ENCODE results near the gene IDH3G.

DNA sequence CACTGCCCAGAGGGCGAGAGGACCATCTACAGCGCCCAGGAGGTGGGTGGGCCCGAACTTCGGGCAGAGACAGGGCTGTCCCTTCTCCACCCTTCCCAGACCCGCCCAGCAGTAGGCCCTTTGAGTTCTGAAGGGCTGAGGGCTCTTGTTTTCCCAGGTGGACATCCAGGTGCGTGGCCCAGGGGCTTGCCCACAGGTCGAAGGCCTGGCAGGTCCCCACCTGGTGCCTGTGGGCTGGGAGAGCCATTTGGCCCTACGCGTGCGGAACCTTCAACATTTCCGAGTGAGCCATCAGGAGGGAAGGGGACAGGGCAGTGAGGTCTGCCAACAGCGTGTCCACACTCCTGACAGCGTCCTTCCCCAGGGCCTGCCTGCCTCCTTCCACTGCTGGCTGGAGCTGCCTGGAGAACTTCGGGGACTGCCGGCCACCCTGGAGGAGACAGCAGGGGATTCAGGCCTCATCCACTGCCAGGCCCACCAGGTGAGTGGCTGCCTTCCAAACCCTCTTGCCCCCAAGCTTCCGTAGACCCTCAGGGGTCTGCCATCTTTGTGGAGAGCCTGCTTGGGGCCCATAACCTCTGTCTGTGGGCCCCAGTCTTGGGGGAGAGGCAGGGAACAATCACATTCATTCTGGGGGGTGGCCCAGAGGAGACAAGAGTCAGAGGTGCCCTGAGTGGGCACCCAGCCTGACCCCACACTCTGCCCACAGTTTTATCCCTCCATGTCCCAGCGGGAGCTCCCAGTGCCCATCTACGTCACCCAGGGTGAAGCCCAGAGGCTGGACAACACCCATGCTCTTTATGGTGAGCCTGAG lies 23.4 kb downstream of the IDH3G start:
- TF ChIP-seq CREB1 (CRISPR knock-in tag; IDR thresholded peaks at IDR 0.05; ENCODE audit: low read depth) (no peak), EZH2phosphoT487 (IDR thresholded peaks at IDR 0.05; ENCODE audit: unreplicated experiment) (no peak), POLR2AphosphoS5 (IDR thresholded peaks at IDR 0.05; ENCODE audit: low read depth) (no peak), CTCF (conservative IDR thresholded peaks at IDR 0.05; ENCODE audit: low read depth in 2 of 2) (no peak), JUNB (IDR thresholded peaks at IDR 0.05; ENCODE audit: unreplicated experiment) (no peak), EZH2 (IDR thresholded peaks at IDR 0.05; ENCODE audit: low read depth, unreplicated experiment) (no peak), ZNF114 (CRISPR knock-in tag; IDR thresholded peaks at IDR 0.05) (no peak), STAT1 (IDR thresholded peaks at IDR 0.05; ENCODE audit: unreplicated experiment) (no peak), ZNF331 (CRISPR knock-in tag; IDR thresholded peaks at IDR 0.05; ENCODE audit: low read depth) (no peak)
- TF ChIP-seq, protein P1, sequence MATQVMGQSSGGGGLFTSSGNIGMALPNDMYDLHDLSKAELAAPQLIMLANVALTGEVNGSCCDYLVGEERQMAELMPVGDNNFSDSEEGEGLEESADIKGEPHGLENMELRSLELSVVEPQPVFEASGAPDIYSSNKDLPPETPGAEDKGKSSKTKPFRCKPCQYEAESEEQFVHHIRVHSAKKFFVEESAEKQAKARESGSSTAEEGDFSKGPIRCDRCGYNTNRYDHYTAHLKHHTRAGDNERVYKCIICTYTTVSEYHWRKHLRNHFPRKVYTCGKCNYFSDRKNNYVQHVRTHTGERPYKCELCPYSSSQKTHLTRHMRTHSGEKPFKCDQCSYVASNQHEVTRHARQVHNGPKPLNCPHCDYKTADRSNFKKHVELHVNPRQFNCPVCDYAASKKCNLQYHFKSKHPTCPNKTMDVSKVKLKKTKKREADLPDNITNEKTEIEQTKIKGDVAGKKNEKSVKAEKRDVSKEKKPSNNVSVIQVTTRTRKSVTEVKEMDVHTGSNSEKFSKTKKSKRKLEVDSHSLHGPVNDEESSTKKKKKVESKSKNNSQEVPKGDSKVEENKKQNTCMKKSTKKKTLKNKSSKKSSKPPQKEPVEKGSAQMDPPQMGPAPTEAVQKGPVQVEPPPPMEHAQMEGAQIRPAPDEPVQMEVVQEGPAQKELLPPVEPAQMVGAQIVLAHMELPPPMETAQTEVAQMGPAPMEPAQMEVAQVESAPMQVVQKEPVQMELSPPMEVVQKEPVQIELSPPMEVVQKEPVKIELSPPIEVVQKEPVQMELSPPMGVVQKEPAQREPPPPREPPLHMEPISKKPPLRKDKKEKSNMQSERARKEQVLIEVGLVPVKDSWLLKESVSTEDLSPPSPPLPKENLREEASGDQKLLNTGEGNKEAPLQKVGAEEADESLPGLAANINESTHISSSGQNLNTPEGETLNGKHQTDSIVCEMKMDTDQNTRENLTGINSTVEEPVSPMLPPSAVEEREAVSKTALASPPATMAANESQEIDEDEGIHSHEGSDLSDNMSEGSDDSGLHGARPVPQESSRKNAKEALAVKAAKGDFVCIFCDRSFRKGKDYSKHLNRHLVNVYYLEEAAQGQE (IDR thresholded peaks at IDR 0.05; ENCODE audit: unreplicated experiment), result no peak
- TF ChIP-seq, protein P2, sequence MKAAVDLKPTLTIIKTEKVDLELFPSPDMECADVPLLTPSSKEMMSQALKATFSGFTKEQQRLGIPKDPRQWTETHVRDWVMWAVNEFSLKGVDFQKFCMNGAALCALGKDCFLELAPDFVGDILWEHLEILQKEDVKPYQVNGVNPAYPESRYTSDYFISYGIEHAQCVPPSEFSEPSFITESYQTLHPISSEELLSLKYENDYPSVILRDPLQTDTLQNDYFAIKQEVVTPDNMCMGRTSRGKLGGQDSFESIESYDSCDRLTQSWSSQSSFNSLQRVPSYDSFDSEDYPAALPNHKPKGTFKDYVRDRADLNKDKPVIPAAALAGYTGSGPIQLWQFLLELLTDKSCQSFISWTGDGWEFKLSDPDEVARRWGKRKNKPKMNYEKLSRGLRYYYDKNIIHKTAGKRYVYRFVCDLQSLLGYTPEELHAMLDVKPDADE (IDR thresholded peaks at IDR 0.05), result no peak
